Epithelial cell of prostate (primary cell): ENCODE measurements around the gene ZNF780A.
"Not testable (repeated sequence)": the region's sequence is repeated elsewhere in the genome, so short reads cannot be mapped to it uniquely, and the experiment has no call there.

Experiments
- DNase-seq: peaks from one replicate; pipeline ENCODE4 v3.0.0-alpha.2; 2011; ENCODE audit warnings: low read depth, low spot score
- H3K27ac ChIP-seq: fragments of 450-650 bp; 2 replicates; pipeline ENCODE4 v1.5.1; 2017; ENCODE audit warnings: mild to moderate bottlenecking

The ZNF780A gene

GRCh38 chr19:40088299-40089047, 2.3 kb downstream of the ZNF780A start:
- no peak overlapping the region for H3K27ac ChIP-seq
- no peak for DNase-seq

GRCh38 chr19:40084948-40085347, 5.8 kb downstream of the ZNF780A start:
- no peak for DNase-seq
- H3K27ac ChIP-seq = no peak overlapping the region

- no peak for DNase-seq
Measured at GRCh38 chr19:40081411-40081810, 9.3 kb downstream of the ZNF780A start.

GRCh38 chr19:40080289-40080688, 10.5 kb downstream of the ZNF780A start:
- DNase-seq = no peak
- no peak overlapping the region for H3K27ac ChIP-seq

More at GRCh38 chr19:40081411-40081810, 9.3 kb downstream of the ZNF780A start:
- H3K27ac ChIP-seq = no peak overlapping the region

GRCh38 chr19:40078377-40078776, 12.4 kb downstream of the ZNF780A start:
- no peak overlapping the region for H3K27ac ChIP-seq
- DNase-seq = no peak

- H3K27ac ChIP-seq = no peak overlapping the region
- no peak for DNase-seq
Measured at GRCh38 chr19:40070058-40070457, 20.7 kb downstream of the ZNF780A start.

- no peak for DNase-seq
- no peak overlapping the region for H3K27ac ChIP-seq
Measured at GRCh38 chr19:40059624-40060023, 31.1 kb downstream of the ZNF780A start.

- H3K27ac ChIP-seq = no peak overlapping the region
- no peak for DNase-seq
Measured at GRCh38 chr19:40057166-40057565, 33.6 kb downstream of the ZNF780A start.

GRCh38 chr19:40056505-40056904, 34.2 kb downstream of the ZNF780A start:
- no peak for DNase-seq
- no peak overlapping the region for H3K27ac ChIP-seq

GRCh38 chr19:40055832-40056504, 34.8 kb downstream of the ZNF780A start, which contains the start of gene ZNF780B:
TSS of gene ZNF780B (minus strand) at chr19:40056231. CDS start at chr19:40050332, 5,899 bp downstream.
- no peak for DNase-seq
- no peak within 1 kb of the TSS for H3K27ac ChIP-seq

GRCh38 chr19:40055049-40055448, 35.7 kb downstream of the ZNF780A start:
- DNase-seq = no peak
- H3K27ac ChIP-seq = no peak overlapping the region

GRCh38 chr19:40054632-40055031, 36.1 kb downstream of the ZNF780A start:
- no peak overlapping the region for H3K27ac ChIP-seq
- no peak for DNase-seq

- DNase-seq = no peak
- no peak overlapping the region for H3K27ac ChIP-seq
Measured at GRCh38 chr19:40053491-40053890, 37.3 kb downstream of the ZNF780A start.

GRCh38 chr19:40041718-40042117, 49.0 kb downstream of the ZNF780A start:
- not testable (repeated sequence) for DNase-seq, H3K27ac ChIP-seq

- not testable (repeated sequence) for DNase-seq, H3K27ac ChIP-seq
Measured at GRCh38 chr19:40038047-40038446, 52.7 kb downstream of the ZNF780A start.

- no peak for DNase-seq
- no peak overlapping the region for H3K27ac ChIP-seq
Measured at GRCh38 chr19:40035996-40036395, 54.7 kb downstream of the ZNF780A start.

- no peak overlapping the region for H3K27ac ChIP-seq
- no peak for DNase-seq
Measured at GRCh38 chr19:40033989-40034560, 56.7 kb downstream of the ZNF780A start.

- H3K27ac ChIP-seq = no peak overlapping the region
- DNase-seq = no peak
Measured at GRCh38 chr19:40026597-40026970, 64.2 kb downstream of the ZNF780A start.

- no peak overlapping the region for H3K27ac ChIP-seq
Measured at GRCh38 chr19:40025938-40026596, 64.7 kb downstream of the ZNF780A start.

GRCh38 chr19:40023969-40024368, 66.8 kb downstream of the ZNF780A start:
- H3K27ac ChIP-seq = no peak overlapping the region
- DNase-seq = no peak

More at GRCh38 chr19:40025938-40026596, 64.7 kb downstream of the ZNF780A start:
- no peak for DNase-seq
